Limb (tissue), 2 donors: ENCODE measurements around the gene SLC45A3.
A peak's percentile ranks its signal among the peaks of the same experiment; 100 is the strongest.

Source experiments
- DNase-seq, 2 donors: peaks; one replicate each; pipeline ENCODE4 v3.0.0-alpha.2; 2016; ENCODE audit errors: extremely low spot score in 2 of 2

The SLC45A3 gene

GRCh38 chr1:205701420-205701819 lies 21.1 kb upstream of the SLC45A3 start:
- DNase-seq: no peak

DNA sequence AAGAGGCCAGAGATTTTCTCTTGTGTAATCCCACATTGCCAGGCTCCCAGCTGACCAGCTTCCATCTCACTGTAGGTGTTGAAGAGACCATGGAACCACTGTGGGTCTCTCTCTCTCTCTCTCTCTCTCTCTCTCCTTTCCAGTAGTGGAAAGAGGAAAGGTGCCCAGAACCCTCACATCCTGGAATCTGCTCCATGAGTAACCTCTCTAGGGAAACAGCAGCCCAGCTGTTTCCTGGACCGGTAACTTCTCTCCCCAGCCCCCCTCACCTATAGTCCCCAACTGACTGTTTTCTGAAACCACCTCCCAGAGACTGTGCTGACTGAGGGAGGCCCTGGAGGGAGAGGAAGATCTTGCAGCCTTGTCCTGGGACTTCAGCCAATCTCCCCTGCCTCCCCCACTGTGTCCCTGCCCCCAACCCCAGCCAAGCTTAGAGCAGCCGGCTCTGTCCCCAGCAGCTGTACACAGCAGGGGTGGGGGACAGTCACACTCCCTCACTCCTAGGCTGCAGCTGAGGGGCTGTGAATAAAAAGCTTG lies 20.6 kb upstream of the SLC45A3 start:
- peak; percentile 41 to 71 for DNase-seq

GRCh38 chr1:205699416-205699815 lies 19.1 kb upstream of the SLC45A3 start:
- no peak for DNase-seq

GRCh38 chr1:205698921-205699320 lies 18.6 kb upstream of the SLC45A3 start:
- no peak for DNase-seq

DNA sequence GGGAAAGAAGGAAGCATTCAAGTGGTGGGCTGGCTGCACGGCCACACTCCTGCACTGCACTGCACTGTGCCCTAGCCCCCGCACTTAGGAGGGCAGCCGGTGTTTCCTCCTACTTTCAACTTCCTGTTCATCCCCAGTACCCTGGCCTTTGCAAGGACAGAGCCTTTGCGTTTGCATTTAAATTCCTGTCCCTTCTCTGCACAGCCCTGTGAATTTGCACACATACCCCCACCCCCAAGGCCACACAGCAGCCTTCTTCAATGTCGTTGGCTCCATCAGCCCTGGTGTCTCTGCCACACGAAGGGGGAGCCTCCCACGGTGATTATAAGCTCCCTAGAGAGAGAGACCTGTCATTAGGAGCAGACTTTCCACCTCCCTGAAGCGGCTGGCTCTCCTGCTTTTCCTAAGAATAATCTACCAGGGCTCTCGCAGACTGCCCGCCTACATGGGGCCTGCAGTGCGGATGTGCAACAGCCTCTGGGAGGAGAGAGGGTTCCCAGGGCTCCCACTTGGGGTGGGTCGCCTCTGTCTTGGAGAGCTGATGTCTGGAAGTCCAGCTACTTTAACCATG lies 13.2 kb upstream of the SLC45A3 start:
- no peak for DNase-seq

- no peak for DNase-seq
Observed at GRCh38 chr1:205692423-205692822, 12.1 kb upstream of the SLC45A3 start.

DNA sequence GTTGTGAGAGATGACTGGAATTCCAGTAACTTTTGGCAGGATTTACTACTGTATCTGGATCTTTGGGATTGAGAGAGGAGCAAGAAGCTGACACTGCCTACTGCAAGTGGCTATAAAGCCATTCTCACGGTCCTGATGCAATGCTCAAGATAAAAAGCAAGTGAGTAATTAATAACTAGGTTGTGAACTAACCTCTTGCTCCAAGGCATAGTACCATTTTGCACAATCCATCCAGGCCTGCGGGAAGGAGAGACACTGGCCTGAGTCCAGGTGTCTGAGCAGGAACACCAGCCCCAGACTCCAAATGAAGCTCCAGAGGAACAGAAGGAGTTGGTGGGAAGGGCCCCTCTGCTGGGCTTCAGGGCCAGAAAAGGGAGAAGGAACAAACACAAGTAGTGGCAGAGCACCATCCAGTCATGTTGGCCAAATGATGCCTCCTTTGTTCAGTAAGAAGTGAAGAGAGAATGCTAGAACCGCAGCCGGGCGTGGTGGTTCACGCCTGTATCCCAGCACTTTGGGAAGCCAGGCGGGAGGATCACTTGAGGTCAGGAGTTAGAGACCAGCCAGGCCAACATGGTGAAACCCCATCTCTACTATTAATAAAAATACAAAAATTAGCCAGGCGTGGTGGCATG lies 9.9 kb upstream of the SLC45A3 start:
- no peak for DNase-seq

DNA sequence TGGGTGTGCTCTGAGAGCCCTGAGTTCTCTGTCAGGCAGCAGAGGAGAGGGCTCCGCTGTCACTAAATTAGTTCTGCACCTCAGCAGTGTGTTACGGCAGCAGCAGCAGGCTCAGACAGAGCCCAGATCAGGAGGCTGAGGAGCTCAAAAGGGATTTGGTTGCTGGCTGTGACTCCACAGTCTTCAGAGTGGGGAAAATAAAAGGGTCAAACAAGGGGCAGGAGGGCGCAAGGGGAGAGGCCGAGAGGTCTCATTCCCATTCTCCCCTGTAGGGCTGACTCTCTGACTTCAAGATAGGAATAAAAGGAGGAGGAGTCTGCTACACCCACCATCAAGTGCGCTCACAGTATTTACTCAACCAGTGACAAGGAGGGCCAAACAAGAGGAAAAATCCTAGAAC lies 9.2 kb upstream of the SLC45A3 start:
- no peak for DNase-seq

DNA sequence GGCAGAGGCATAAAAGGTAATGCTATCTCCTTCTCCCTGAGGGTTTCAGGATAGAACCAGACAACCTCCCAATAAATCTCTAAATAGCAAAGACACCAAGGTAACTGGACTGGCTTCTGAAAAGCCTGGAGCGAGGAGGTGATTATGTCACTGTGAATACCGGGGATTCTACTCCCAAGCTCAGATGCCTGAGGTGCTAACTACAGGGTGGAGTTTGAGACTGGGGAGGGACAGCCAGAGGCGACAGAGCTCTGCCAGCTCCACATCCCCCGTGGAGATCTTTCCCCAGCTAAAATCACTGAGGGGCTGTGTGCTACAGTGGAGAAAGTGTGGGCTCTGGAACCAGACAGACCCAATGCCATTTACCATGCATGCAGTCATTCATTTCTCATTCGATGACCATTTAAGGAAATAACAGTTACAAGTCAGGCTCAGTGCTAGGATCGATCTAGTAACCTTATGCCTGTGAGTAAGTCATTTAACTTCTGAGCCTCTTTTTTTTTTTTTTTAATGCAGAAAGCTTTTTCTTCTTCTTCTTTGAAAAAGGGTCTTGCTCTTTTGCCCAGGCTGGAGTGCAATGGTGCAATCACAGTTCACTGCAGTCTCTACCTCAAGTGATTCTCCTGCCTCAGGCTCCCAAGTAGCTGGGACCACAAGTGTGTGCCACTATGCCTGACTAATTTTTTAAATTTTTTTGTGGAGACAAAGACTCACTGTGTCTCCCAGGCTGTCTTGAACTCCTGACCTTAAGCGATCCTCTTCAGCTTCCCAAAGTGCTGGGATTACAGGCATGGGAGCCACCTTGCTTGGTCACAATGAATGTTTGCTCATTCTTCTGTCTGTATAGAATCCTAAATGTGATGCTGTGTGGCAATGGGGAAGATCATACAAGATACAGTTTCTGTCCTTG lies 8.1 kb upstream of the SLC45A3 start:
- no peak for DNase-seq

GRCh38 chr1:205687242-205687641 lies 6.9 kb upstream of the SLC45A3 start:
- no peak for DNase-seq

DNA sequence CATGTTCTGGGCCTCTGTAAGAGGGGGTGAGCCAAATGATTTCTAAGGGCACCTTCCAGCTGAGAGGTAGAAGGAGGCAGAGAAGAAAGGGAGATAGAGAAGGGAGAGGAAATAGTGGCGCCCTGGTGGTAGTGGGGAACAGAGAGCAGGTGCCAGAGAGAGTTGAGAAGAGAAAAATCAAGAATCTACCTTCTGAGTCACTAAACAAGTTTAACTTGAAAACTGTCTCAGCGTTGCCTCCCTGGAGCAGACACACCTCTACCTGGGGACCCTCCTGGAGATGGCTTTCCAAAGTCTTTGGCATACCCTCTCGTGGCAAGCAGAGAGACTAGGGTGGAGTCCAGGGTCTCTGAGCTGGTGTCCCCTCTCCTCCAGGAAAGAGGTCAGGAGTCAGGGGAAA lies 1.1 kb upstream of the SLC45A3 start:
- no peak for DNase-seq

- no peak for DNase-seq
Observed at GRCh38 chr1:205678286-205679111, 1.8 kb downstream of the SLC45A3 start.

DNA sequence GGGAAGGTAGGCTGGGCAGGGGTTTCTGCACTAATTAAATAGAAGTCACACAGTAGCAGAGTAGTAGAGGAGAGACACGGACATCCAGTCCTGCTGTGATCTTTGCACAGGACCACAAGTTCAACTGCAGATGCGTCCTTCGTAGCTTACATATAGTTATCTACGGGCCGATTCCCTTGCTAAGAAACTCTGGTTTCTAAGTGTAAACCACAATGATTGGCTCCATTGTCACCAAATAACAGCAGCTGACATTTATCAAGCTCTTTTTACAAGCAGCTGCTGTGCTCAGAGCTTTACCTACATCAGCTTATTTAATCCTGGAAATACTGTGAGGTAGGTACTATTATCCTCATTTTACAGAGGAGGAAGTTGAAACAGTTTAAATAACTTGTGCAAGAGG lies 3.1 kb downstream of the SLC45A3 start:
- DNase-seq: no peak

DNA sequence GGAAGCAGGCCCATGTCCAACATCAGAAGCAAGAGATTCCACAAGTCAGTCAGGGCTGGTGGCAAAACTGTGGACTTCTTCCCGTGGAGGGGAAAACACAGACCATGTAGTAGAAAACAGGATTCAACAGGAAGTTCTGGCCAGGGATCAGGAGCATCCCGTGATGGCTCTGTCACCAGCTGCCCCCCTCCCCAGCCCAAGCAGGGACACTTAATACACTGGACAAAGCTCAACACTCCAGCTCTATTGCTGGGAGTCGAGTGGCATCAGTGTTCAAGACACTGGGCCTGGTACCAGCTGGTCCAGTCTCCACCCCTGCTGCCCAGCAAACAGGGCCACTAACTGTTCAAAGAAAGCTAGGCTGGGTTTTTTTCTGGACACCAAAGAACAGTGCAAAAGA lies 3.7 kb downstream of the SLC45A3 start:
- DNase-seq: no peak

- no peak for DNase-seq
Observed at GRCh38 chr1:205676002-205676401, 4.3 kb downstream of the SLC45A3 start.

GRCh38 chr1:205675247-205675646 lies 5.1 kb downstream of the SLC45A3 start:
- DNase-seq: no peak

DNA sequence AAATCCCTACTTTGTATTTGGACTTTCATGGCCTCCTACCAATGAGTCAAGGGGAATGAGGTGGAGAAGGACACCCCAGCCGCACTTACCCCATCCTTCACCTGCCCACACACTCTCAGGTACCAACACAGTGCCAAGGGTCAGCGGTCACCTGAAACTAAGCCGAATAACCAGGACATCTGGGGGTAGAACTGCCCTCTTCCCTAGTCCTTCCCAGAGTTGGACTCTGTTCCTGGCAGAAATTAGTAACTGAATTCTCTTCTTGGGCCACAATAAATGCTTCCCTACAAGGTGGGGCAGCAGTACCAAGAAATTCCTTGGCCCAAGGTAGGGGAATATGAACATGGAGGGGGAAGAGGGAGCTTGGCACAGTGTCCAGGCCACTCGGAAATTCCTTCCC lies 7.3 kb downstream of the SLC45A3 start:
- DNase-seq: peak in 1 of 2 donors; percentile 18

DNA sequence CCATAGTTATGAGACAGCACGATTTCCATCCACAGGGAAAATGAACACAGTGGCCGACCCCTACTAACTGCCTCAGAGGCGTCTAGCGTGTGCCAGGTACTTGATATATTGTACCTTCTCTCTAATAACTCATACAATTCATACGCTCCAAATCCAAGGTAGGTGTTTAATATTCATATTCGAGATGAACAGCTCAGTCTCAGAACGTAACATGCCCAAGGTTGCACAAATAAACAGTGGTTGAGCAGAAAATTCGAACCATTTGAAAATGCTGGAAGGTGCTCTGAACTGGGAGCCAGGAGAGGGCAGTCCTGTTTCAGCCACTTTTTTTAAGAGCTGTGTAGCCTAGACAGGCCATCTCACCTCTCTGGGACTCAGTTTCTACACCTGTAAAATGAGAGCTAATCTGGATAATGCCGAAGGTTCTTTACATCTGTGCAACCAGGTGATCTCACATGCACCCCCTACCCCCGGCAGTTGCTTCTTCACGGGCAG lies 7.9 kb downstream of the SLC45A3 start:
- peak in 1 of 2 donors; percentile 21 for DNase-seq

GRCh38 chr1:205670611-205671430 lies 9.5 kb downstream of the SLC45A3 start:
- DNase-seq: peak in 1 of 2 donors; percentile 58

GRCh38 chr1:205670150-205670446 lies 10.2 kb downstream of the SLC45A3 start:
- DNase-seq: no peak
